Endometrial microvascular endothelial cells (primary cell): ENCODE results near the gene KRTAP19-8. TPM values are rescaled to one million over a fixed set of nuclear protein-coding genes. Genes with fewer than 3 reads are reported as not detected.

Experiments
- in situ Hi-C: cut with HindIII; loops from 2 replicates; pipeline ENCODE4 v1.10.0; 2017; ENCODE audit warnings: low sequenced_read_pairs, low pct_unique_long_range_greater_than_20kb; ENCODE audit errors: inconsistent ontology term
- total RNA-seq: library from RNA; depleted of rRNA; stranded (reverse); fragments of >200 nt; gene quantifications from one replicate; pipeline ENCODE4 v1.2.3, GENCODE V29; 2015; ENCODE audit errors: inconsistent ontology term

Gene KRTAP19-8
- total RNA-seq, 1 donor from 2014 or later, result not detected

- in situ Hi-C loops, result no loop called here
Measured at GRCh38 chr21:31014891-31015290, 23.4 kb downstream of the KRTAP19-8 start.

GRCh38 chr21:31012133-31013089, 25.9 kb downstream of the KRTAP19-8 start:
- in situ Hi-C loops, result no loop called here

- in situ Hi-C loops, result no loop called here
Measured at GRCh38 chr21:31011412-31011811, 26.9 kb downstream of the KRTAP19-8 start.

GRCh38 chr21:31008355-31008754, 29.9 kb downstream of the KRTAP19-8 start:
- in situ Hi-C loops, result no loop called here

GRCh38 chr21:31005019-31005418, 33.3 kb downstream of the KRTAP19-8 start:
- in situ Hi-C loops, result no loop called here

GRCh38 chr21:31003471-31003870, 34.8 kb downstream of the KRTAP19-8 start:
- in situ Hi-C loops, result no loop called here

GRCh38 chr21:30997541-30997940, 40.7 kb downstream of the KRTAP19-8 start:
- in situ Hi-C loops, result no loop called here

GRCh38 chr21:30996728-30997127, 41.5 kb downstream of the KRTAP19-8 start:
- in situ Hi-C loops, result no loop called here

- in situ Hi-C loops, result no loop called here
Measured at GRCh38 chr21:30994932-30995331, 43.3 kb downstream of the KRTAP19-8 start.

- in situ Hi-C loops, result no loop called here
Measured at GRCh38 chr21:30990514-30991262, 47.6 kb downstream of the KRTAP19-8 start.

- in situ Hi-C loops, result no loop called here
Measured at GRCh38 chr21:30988706-30989105, 49.6 kb downstream of the KRTAP19-8 start.

Other genes with a start within 250 kb of the KRTAP19-8 start
- not detected for gene KRTAP8-1, start 225.2 kb downstream of the KRTAP19-8 start, total RNA-seq
- not detected for gene KRTAP7-1, start 208.7 kb downstream of the KRTAP19-8 start, total RNA-seq
- gene KRTAP11-1, start 156.9 kb downstream of the KRTAP19-8 start, total RNA-seq, result not detected